Stimulated activated naive B cell treated with anti-CD40 and anti-IgM and Interleukin-4, amounts not matched to agents 10 μg/mL and 1 μg/mL and 100 μg/mL, for 72 hours (primary cell): ENCODE data around the gene PSME4.

Source experiments
- ATAC-seq, 2 donors: fragments of 150-1000 bp; cut with Tn5 transposase; replicated peaks; 2 replicates each; pipeline ENCODE4 v1.10.0; 2021; ENCODE audit warnings: moderate library complexity in 1 of 2
- DNase-seq: peaks from one replicate; pipeline ENCODE4 v3.0.0; 2021
- H3K27ac Mint-ChIP-seq: one replicate; pipeline ENCODE4 v1.8.0; 2022; ENCODE audit warnings: mild to moderate bottlenecking, mixed read lengths
- H3K27me3 Mint-ChIP-seq, 2 donors: one replicate each; pipeline ENCODE4 v1.8.0; 2022; ENCODE audit warnings: mixed read lengths in 2 of 2
- H3K36me3 Mint-ChIP-seq, 2 donors: one replicate each; pipeline ENCODE4 v1.8.0; 2022; ENCODE audit warnings: mixed read lengths in 2 of 2, mild to moderate bottlenecking in 1 of 2
- H3K4me1 Mint-ChIP-seq, 2 donors: one replicate each; pipeline ENCODE4 v1.8.0; 2022; ENCODE audit warnings: mixed read lengths in 2 of 2, mild to moderate bottlenecking in 1 of 2
- H3K4me3 Mint-ChIP-seq, 2 donors: one replicate each; pipeline ENCODE4 v1.8.0; 2022; ENCODE audit warnings: mild to moderate bottlenecking in 2 of 2, mixed read lengths in 2 of 2, moderate library complexity in 1 of 2
- H3K9me3 Mint-ChIP-seq, 2 donors: one replicate each; pipeline ENCODE4 v1.8.0; 2022; ENCODE audit warnings: mixed read lengths in 2 of 2, mild to moderate bottlenecking in 1 of 2

The PSME4 gene

DNA sequence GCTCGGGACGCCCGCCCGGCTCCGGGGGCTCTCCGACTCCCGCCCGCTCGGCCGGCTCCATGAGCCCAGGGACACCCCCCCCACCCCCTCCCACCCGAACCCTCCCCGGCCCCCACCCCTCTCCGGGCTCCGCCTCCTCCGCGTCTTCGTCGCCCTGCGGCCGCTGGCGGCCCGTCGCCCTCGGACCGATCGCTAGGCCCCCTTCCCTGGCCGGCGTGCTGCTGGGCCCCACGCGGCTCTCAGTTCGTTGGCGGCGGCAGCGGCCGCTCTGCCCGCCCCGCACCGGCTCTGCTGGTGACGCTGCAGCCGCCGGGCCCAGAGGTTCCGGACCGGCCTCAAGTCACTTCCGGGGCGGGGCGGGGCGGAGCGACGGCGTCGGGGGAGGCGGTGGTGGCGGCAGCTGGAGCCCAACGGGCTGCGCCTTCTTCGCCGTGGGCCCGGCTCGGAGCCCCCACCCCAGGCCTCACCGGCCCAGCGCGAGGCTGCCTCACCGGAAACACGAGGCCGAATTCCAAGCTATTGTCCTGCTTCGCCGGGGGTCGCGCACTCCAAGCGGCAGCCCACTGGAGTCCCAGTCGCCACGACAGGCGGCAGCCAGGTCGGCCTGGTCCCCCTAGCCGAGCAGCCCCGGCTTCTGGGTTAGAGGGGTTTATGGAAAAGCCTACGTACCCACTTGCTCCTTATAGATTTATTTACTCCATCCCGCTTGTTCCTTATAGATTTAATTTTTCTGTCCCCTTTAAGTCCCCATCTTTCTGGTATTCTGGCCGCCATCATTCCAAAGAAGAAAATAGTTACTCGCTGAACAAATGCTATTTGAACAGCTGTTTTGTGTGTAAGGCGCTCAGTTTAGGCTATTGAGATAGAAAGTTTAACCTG lies at the start of gene PSME4:
TSS of gene PSME4 (minus strand) at position 270 of the 879 bp plus-strand sequence. CDS start at position 61, 209 bp downstream.
- DNase-seq (peak; percentile 83), ATAC-seq (peak; percentile 93 to 95)
- Mint-ChIP-seq H3K27ac (peak within 1 kb of the TSS; percentile 97), H3K4me3 (peak within 1 kb of the TSS; percentile 96 to 99), H3K4me1 (peaks cover 29 to 53% of the 10 kb centered on the region in 2 donors), H3K27me3 (no peaks in the 10 kb centered on the region), H3K9me3 (no peaks in the 10 kb centered on the region), H3K36me3 (peaks cover 13 to 26% of the 10 kb centered on the region in 2 donors)

- DNase-seq (no peak), ATAC-seq (no peak)
- Mint-ChIP-seq H3K9me3 (peaks cover 0 to 3% of the 10 kb centered on the region in 2 donors), H3K4me3 (no peak overlapping the region), H3K4me1 (peaks cover 15 to 34% of the 10 kb centered on the region in 2 donors), H3K27ac (no peak overlapping the region), H3K27me3 (no peaks in the 10 kb centered on the region), H3K36me3 (peaks cover 17 to 26% of the 10 kb centered on the region in 2 donors)
Observed at GRCh38 chr2:54015798-54016699, 45.3 kb upstream of the PSME4 start.

- Mint-ChIP-seq H3K27ac (peak overlapping the region; percentile 72), H3K4me3 (peak overlapping the region; percentile 37 to 53), H3K4me1 (peaks cover 22 to 40% of the 10 kb centered on the region in 2 donors), H3K27me3 (no peaks in the 10 kb centered on the region), H3K36me3 (peaks cover 14 to 22% of the 10 kb centered on the region in 2 donors), H3K9me3 (no peaks in the 10 kb centered on the region)
- ATAC-seq (no peak), DNase-seq (no peak)
Observed at GRCh38 chr2:54013996-54014395, 43.2 kb upstream of the PSME4 start.

GRCh38 chr2:54012538-54013141 lies 41.8 kb upstream of the PSME4 start:
- no peak overlapping the region for H3K4me3 Mint-ChIP-seq
- H3K27me3 Mint-ChIP-seq, result no peaks in the 10 kb centered on the region
- ATAC-seq (no peak), DNase-seq (no peak)
- peaks cover 6 to 15% of the 10 kb centered on the region in 2 donors for H3K36me3 Mint-ChIP-seq
- peaks cover 22 to 40% of the 10 kb centered on the region in 2 donors for H3K4me1 Mint-ChIP-seq
- H3K27ac Mint-ChIP-seq, result no peak overlapping the region
- no peaks in the 10 kb centered on the region for H3K9me3 Mint-ChIP-seq

GRCh38 chr2:54009549-54009948 lies 38.8 kb upstream of the PSME4 start:
- Mint-ChIP-seq H3K4me1 (peaks cover 19 to 29% of the 10 kb centered on the region in 2 donors), H3K4me3 (no peak overlapping the region), H3K9me3 (no peaks in the 10 kb centered on the region), H3K27ac (no peak overlapping the region), H3K27me3 (no peaks in the 10 kb centered on the region), H3K36me3 (peaks cover 4% of the 10 kb centered on the region in 2 donors)
- no peak for ATAC-seq
- DNase-seq, result no peak

GRCh38 chr2:54008439-54008838 lies 37.6 kb upstream of the PSME4 start:
- Mint-ChIP-seq H3K9me3 (no peaks in the 10 kb centered on the region), H3K27me3 (no peaks in the 10 kb centered on the region), H3K4me3 (no peak overlapping the region), H3K36me3 (peaks cover 6 to 7% of the 10 kb centered on the region in 2 donors), H3K27ac (no peak overlapping the region), H3K4me1 (peaks cover 15 to 18% of the 10 kb centered on the region in 2 donors)
- ATAC-seq (no peak), DNase-seq (no peak)

DNA sequence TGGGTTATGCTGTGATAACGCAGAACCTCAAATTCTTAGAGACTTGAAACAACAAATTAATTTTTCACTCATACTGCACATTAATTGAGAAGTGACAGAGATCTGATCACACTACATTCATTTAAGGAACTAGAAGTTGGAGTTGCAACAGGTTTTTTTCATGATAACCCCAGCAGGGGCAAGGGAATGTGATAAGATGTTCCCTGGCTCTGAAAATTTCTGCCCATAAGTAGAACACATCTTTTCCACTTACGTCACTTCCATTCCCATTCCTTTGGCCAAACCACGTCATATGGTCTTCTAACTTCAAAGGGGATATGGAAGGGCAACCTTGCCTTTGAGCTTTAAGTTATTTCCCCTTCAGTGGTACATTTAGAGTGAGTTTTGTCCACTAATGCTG lies 29.7 kb upstream of the PSME4 start:
- Mint-ChIP-seq H3K4me1 (no peaks in the 10 kb centered on the region), H3K4me3 (no peak overlapping the region), H3K9me3 (no peaks in the 10 kb centered on the region), H3K27me3 (no peaks in the 10 kb centered on the region), H3K27ac (no peak overlapping the region), H3K36me3 (peaks cover 6% of the 10 kb centered on the region in 2 donors)
- ATAC-seq (no peak), DNase-seq (no peak)

DNA sequence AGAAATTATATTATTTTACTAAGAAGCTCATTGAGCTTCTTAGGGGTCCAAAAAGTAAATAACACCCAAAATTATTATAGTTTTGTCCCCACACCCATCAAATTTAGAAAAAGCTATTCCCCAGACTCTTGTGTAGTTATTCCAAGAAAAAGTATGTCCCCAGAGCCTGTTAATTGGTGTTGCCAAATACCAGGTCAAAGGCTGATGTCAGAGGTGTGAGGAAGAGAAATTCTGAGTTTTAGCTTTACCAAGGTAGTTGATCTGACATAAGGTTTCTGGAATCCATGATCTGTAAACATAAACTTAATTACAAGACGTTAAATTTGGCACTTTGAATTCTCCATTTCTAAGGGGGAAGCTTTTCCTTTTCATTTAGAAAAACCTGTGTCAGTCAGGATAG lies 29.3 kb upstream of the PSME4 start:
- DNase-seq (no peak), ATAC-seq (no peak)
- no peaks in the 10 kb centered on the region for H3K9me3 Mint-ChIP-seq
- H3K27me3 Mint-ChIP-seq, result no peaks in the 10 kb centered on the region
- no peak overlapping the region for H3K4me3 Mint-ChIP-seq
- no peak overlapping the region for H3K27ac Mint-ChIP-seq
- H3K36me3 Mint-ChIP-seq, result peaks cover 6% of the 10 kb centered on the region in 2 donors
- peaks cover under 1 to 2% of the 10 kb centered on the region in 2 donors for H3K4me1 Mint-ChIP-seq

- no peaks in the 10 kb centered on the region for H3K27me3 Mint-ChIP-seq
Observed at GRCh38 chr2:53998834-53999233, 28.0 kb upstream of the PSME4 start.

DNA sequence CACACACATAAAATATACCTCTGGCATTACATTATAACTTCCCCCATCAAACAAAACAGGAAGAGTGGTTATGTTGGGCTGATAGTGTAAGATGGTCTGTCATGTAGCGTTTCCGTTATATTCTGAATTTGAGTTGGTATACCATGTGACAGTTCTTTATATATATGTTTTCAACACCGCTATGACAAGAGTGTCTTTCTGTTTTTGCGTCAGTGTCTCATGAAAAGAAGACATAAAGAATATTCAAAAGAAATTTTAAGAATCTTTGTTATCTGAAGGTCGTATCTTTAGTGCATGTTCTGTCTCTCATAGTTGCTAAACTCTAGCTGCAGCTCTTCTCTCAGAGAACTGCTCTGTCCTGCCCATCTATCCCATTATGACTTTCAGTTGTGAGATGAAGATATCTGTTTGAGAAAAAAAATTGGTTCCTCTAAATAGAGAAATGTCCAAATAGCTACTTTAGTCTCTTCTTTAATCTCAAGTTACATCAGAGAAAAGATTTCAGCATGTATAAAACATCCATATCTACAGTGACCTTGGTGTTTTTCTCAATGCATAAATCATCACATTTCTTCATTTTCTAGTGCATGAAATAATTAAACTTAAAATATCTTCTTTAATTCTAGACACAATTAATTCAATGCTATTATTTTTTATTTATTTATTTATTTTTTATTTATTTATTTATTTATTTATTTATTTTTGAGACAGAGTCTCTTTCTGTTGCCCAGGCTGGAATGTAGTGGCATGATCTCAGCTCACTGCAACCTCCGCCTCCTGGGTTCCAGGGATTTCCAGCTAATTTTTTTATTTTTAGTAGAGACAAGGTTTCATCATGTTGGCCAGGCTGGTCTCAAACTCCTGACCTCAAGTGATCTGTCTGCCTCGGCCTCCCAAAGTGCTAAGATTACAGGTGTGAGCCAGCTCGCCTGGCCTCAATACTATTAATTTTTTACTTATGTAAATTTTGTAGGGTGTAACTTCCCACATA lies 24.3 kb upstream of the PSME4 start:
- DNase-seq, result no peak
- peak; percentile 90 to 95 for ATAC-seq
- Mint-ChIP-seq H3K27ac (peak overlapping the region; percentile 39), H3K36me3 (peaks cover 12 to 16% of the 10 kb centered on the region in 2 donors), H3K4me3 (peak overlapping the region; percentile 40 to 56), H3K4me1 (peaks cover 16 to 33% of the 10 kb centered on the region in 2 donors), H3K9me3 (peaks cover 1 to 8% of the 10 kb centered on the region in 2 donors), H3K27me3 (no peaks in the 10 kb centered on the region)

More at GRCh38 chr2:53998834-53999233, 28.0 kb upstream of the PSME4 start:
- no peak for DNase-seq
- H3K4me1 Mint-ChIP-seq, result peaks cover 5 to 12% of the 10 kb centered on the region in 2 donors
- H3K36me3 Mint-ChIP-seq, result peaks cover 1 to 3% of the 10 kb centered on the region in 2 donors
- no peak for ATAC-seq
- H3K9me3 Mint-ChIP-seq, result no peaks in the 10 kb centered on the region
- no peak overlapping the region for H3K27ac Mint-ChIP-seq
- no peak overlapping the region for H3K4me3 Mint-ChIP-seq

GRCh38 chr2:53991948-53992347 lies 21.2 kb upstream of the PSME4 start:
- DNase-seq, result no peak
- no peaks in the 10 kb centered on the region for H3K27me3 Mint-ChIP-seq
- H3K36me3 Mint-ChIP-seq, result peaks cover 13 to 16% of the 10 kb centered on the region in 2 donors
- no peak overlapping the region for H3K27ac Mint-ChIP-seq
- H3K4me3 Mint-ChIP-seq, result no peak overlapping the region
- H3K9me3 Mint-ChIP-seq, result peaks cover 1 to 8% of the 10 kb centered on the region in 2 donors
- peaks cover 21 to 44% of the 10 kb centered on the region in 2 donors for H3K4me1 Mint-ChIP-seq
- ATAC-seq, result no peak

GRCh38 chr2:53989210-53989862 lies 18.5 kb upstream of the PSME4 start:
- Mint-ChIP-seq H3K27me3 (no peaks in the 10 kb centered on the region), H3K4me1 (peaks cover 19 to 53% of the 10 kb centered on the region in 2 donors), H3K4me3 (no peak overlapping the region), H3K36me3 (peaks cover 16 to 19% of the 10 kb centered on the region in 2 donors), H3K27ac (no peak overlapping the region), H3K9me3 (peaks cover 1 to 8% of the 10 kb centered on the region in 2 donors)
- ATAC-seq (no peak), DNase-seq (no peak)
